ENCODE data around the gene E2F6. TPM values are rescaled to one million over a fixed set of nuclear protein-coding genes. Genes with fewer than 3 reads are reported as not detected.
A peak's percentile ranks its signal among the peaks of the same experiment; 100 is the strongest.

Gene E2F6
- total and polyA plus RNA-seq, 2 experiments from 2014 or later, result 13.8 to 23.1 TPM

- Histone ChIP-seq H3K27ac (no peak overlapping the region), H3K4me3 (no peak overlapping the region), H3K36me3 (replicated peaks; ENCODE audit: insufficient read depth, low read depth) (no peaks in the 10 kb centered on the region), H3K9me3 (ENCODE audit: low read depth) (peaks cover 3% of the 10 kb centered on the region), H3K79me2 (no peaks in the 10 kb centered on the region), H3K27me3 (no peaks in the 10 kb centered on the region), H3K4me1 (ENCODE audit: insufficient read depth) (peaks cover 7% of the 10 kb centered on the region), H2AFZ (no peak overlapping the region), H4K20me1 (ENCODE audit: insufficient read depth, poor library complexity, severe bottlenecking) (no peaks in the 10 kb centered on the region), H3K9me2 (replicated peaks; ENCODE audit: insufficient read depth) (no peaks in the 10 kb centered on the region), H3K4me2 (no peak overlapping the region)
- 90% methylated on average over 2 of the region's 2 CpGs for WGBS (ENCODE audit: low lambda C conversion rate, missing lambda C conversion rate)
- TF ChIP-seq, protein P1, sequence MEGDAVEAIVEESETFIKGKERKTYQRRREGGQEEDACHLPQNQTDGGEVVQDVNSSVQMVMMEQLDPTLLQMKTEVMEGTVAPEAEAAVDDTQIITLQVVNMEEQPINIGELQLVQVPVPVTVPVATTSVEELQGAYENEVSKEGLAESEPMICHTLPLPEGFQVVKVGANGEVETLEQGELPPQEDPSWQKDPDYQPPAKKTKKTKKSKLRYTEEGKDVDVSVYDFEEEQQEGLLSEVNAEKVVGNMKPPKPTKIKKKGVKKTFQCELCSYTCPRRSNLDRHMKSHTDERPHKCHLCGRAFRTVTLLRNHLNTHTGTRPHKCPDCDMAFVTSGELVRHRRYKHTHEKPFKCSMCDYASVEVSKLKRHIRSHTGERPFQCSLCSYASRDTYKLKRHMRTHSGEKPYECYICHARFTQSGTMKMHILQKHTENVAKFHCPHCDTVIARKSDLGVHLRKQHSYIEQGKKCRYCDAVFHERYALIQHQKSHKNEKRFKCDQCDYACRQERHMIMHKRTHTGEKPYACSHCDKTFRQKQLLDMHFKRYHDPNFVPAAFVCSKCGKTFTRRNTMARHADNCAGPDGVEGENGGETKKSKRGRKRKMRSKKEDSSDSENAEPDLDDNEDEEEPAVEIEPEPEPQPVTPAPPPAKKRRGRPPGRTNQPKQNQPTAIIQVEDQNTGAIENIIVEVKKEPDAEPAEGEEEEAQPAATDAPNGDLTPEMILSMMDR (IDR thresholded peaks at IDR 0.05; ENCODE audit: poor library complexity), result no peak
- DNase-seq (ENCODE audit: low spot score), result no peak
Measured at GRCh38 chr2:11416186-11416585, 49.8 kb downstream of the E2F6 start.

- no peak for DNase-seq (ENCODE audit: low spot score)
- H3K9me2 ChIP-seq (replicated peaks; ENCODE audit: insufficient read depth), result no peaks in the 10 kb centered on the region
- 85% methylated on average over 12 of the region's 12 CpGs for WGBS (ENCODE audit: low lambda C conversion rate, missing lambda C conversion rate)
- no peak overlapping the region for H3K4me3 ChIP-seq
- TF ChIP-seq, protein P1 (IDR thresholded peaks at IDR 0.05; ENCODE audit: poor library complexity), result no peak
- no peak for TF ChIP-seq EZH2phosphoT487 (IDR thresholded peaks at IDR 0.05; ENCODE audit: low read depth, severe bottlenecking, unreplicated experiment)
- TF ChIP-seq EZH2 (IDR thresholded peaks at IDR 0.05; ENCODE audit: borderline replicate concordance), result no peak
- H3K27me3 ChIP-seq, result no peaks in the 10 kb centered on the region
- no peaks in the 10 kb centered on the region for H4K20me1 ChIP-seq (ENCODE audit: insufficient read depth, poor library complexity, severe bottlenecking)
- H3K9me3 ChIP-seq (ENCODE audit: low read depth), result peaks cover 3% of the 10 kb centered on the region
- no peaks in the 10 kb centered on the region for H3K36me3 ChIP-seq (replicated peaks; ENCODE audit: insufficient read depth, low read depth)
- no peaks in the 10 kb centered on the region for H3K79me2 ChIP-seq
- peaks cover 7% of the 10 kb centered on the region for H3K4me1 ChIP-seq (ENCODE audit: insufficient read depth)
- H3K4me2 ChIP-seq, result no peak overlapping the region
- H3K27ac ChIP-seq, result no peak overlapping the region
- no peak overlapping the region for H2AFZ ChIP-seq
Measured at GRCh38 chr2:11414372-11415124, 51.4 kb downstream of the E2F6 start.

DNA sequence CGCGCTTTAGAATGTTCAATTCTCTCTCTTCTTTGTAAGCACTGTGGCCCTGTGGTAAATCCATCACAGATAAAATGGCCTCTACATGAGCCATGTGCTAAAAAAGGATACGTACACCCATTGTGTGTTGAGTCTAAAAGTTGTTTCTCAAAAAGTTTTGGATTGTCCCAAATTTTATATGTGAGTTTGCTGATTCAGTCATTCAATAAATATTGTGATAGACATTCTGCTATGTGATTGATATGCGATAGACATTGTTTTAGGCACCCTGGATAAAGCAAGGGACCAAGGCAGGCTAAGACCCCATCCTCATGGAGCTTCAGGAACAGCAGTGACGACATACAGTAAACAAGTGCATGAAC is 53.5 kb downstream of the E2F6 start:
- Histone ChIP-seq H3K4me3 (no peak overlapping the region), H3K79me2 (no peaks in the 10 kb centered on the region), H3K9me3 (ENCODE audit: low read depth) (no peaks in the 10 kb centered on the region), H3K27me3 (no peaks in the 10 kb centered on the region), H3K27ac (no peak overlapping the region), H3K4me2 (peak overlapping the region; percentile 58), H4K20me1 (ENCODE audit: insufficient read depth, poor library complexity, severe bottlenecking) (no peaks in the 10 kb centered on the region), H3K9me2 (replicated peaks; ENCODE audit: insufficient read depth) (no peaks in the 10 kb centered on the region), H3K4me1 (ENCODE audit: insufficient read depth) (peaks cover 7% of the 10 kb centered on the region), H3K36me3 (replicated peaks; ENCODE audit: insufficient read depth, low read depth) (no peaks in the 10 kb centered on the region), H2AFZ (no peak overlapping the region)
- no peak for DNase-seq (ENCODE audit: low spot score)
- WGBS (ENCODE audit: low lambda C conversion rate, missing lambda C conversion rate), result 95% methylated on average over 5 of the region's 5 CpGs
- TF ChIP-seq EZH2 (IDR thresholded peaks at IDR 0.05; ENCODE audit: borderline replicate concordance) (no peak), EZH2phosphoT487 (IDR thresholded peaks at IDR 0.05; ENCODE audit: low read depth, severe bottlenecking, unreplicated experiment) (no peak)
- TF ChIP-seq, protein P1 (IDR thresholded peaks at IDR 0.05; ENCODE audit: poor library complexity), result no peak
